K562 (cell line): ENCODE data around the gene NRF1. TPM values are rescaled to one million over a fixed set of nuclear protein-coding genes. Genes with fewer than 3 reads are reported as not detected.
A peak's percentile ranks its signal among the peaks of the same experiment; 100 is the strongest.

Source experiments
- ATAC-seq: fragments of 200-7000 bp; cut with Tn5 transposase; 3 replicates; pipeline ENCODE4 v1.9.1; 2020; ENCODE audit warnings: moderate library complexity
- BruUV-seq: library from RNA; stranded (reverse); fragments of 400-500 nt; replicated peaks from 2 replicates; lab custom pipeline; 2021; lab: Mats Ljungman, UMichigan
- CTCF ChIA-PET: fragments of 300-600 bp; formaldehyde crosslinking; extraction: SDS; loops from one replicate; lab custom pipeline; 2021; ENCODE audit warnings: low intra/inter-chr PET ratio; lab: Yijun Ruan, JAX
- POLR2A ChIA-PET: fragments of 300-600, 350-650 bp; sonication (Branson Sonifier 250); formaldehyde crosslinking; extraction: SDS; loops from one replicate; lab custom pipeline; 2021; ENCODE audit warnings: antibody characterized with exemption, inconsistent platforms; lab: Yijun Ruan, JAX
- DNase-seq, 4 experiments: peaks; one replicate each; pipeline versions ENCODE4 v3.0.0 to v3.0.0-alpha.2; 2011 to 2018; ENCODE audit warnings: low spot score in 3 of 4, mixed read lengths in 3 of 4; ENCODE audit errors: extremely low read depth in 1 of 4
- FAIRE-seq: peaks from 2 replicates; lab custom pipeline; 2011; peaks lifted over from hg19 to GRCh38; lab: Jason Lieb, UNC
- H2AFZ ChIP-seq: 2 replicates; pipeline ENCODE4 v1.6.0; 2011; ENCODE audit warnings: low read depth, low read length, control low read depth, inconsistent platforms
- H3K27ac ChIP-seq: fragments of 200-600 bp; 3 replicates; pipeline ENCODE4 v1.8.0; 2011; ENCODE audit warnings: low read depth, mild to moderate bottlenecking, control low read depth, inconsistent platforms, low read length, moderate library complexity, mixed read lengths; ENCODE audit errors: extremely low read depth
- H3K27me3 ChIP-seq, 2 experiments: fragments of 300-600 bp in 1 of 2; 2 replicates in 1 of 2; 3 replicates in 1 of 2; pipeline versions ENCODE4 v1.6.0 to v1.8.0; 2011; ENCODE audit warnings: inconsistent platforms in 2 of 2, low read length in 2 of 2, mild to moderate bottlenecking in 1 of 2, mixed read lengths in 1 of 2, moderate library complexity in 1 of 2; ENCODE audit not compliant: control insufficient read depth in 2 of 2, insufficient read depth in 2 of 2
- H3K36me3 ChIP-seq: fragments of 300-600 bp; 3 replicates; pipeline ENCODE4 v1.8.0; 2011; ENCODE audit warnings: mild to moderate bottlenecking, low read length, inconsistent platforms; ENCODE audit not compliant: control insufficient read depth, insufficient read depth
- H3K4me1 ChIP-seq, 2 experiments: fragments of 200-600 bp in 1 of 2; replicated peaks in 1 of 2; 2 replicates in 1 of 2; 3 replicates in 1 of 2; pipeline versions ENCODE4 v1.5.1 to v1.8.0; 2011; ENCODE audit warnings: inconsistent platforms in 2 of 2, low read length in 2 of 2, mild to moderate bottlenecking in 1 of 2, mixed read lengths in 1 of 2, moderate library complexity in 1 of 2; ENCODE audit not compliant: control insufficient read depth in 2 of 2, insufficient read depth in 2 of 2
- H3K4me2 ChIP-seq: 2 replicates; pipeline ENCODE4 v1.6.1; 2011; ENCODE audit warnings: low read length, control low read depth, inconsistent platforms, mixed read lengths; ENCODE audit not compliant: insufficient read depth
- H3K4me3 ChIP-seq: fragments of 200-600 bp; sonication (generic), shearing (Covaris generic); 2 replicates; pipeline ENCODE4 v1.5.1; 2016; ENCODE audit warnings: control low read depth, inconsistent platforms
- H3K79me2 ChIP-seq: fragments of 200-600 bp; 3 replicates; pipeline ENCODE4 v1.8.0; 2011; ENCODE audit warnings: low read length, inconsistent platforms; ENCODE audit not compliant: control insufficient read depth, insufficient read depth
- H3K9ac ChIP-seq, 2 experiments: 2 replicates each; pipeline versions ENCODE4 v1.6.0 to v1.6.1; 2011; ENCODE audit warnings: low read depth in 2 of 2, low read length in 2 of 2, control low read depth in 1 of 2, inconsistent platforms in 1 of 2, mild to moderate bottlenecking in 1 of 2, mixed read lengths in 1 of 2; ENCODE audit not compliant: insufficient read depth in 1 of 2
- H3K9me1 ChIP-seq: one replicate; pipeline ENCODE4 v1.6.0; 2011; ENCODE audit warnings: inconsistent platforms, mild to moderate bottlenecking, low read length, moderate library complexity; ENCODE audit not compliant: control insufficient read depth, insufficient read depth
- H3K9me3 ChIP-seq: replicated peaks from 2 replicates; pipeline ENCODE4 v1.5.1; 2011; ENCODE audit warnings: low read depth, low read length, inconsistent platforms; ENCODE audit not compliant: control insufficient read depth, insufficient read depth
- H4K20me1 ChIP-seq: replicated peaks from 2 replicates; pipeline ENCODE4 v1.6.1; 2011; ENCODE audit warnings: low read length, inconsistent platforms, mixed read lengths; ENCODE audit not compliant: control insufficient read depth, insufficient read depth
- CBX1 ChIP-seq: sonication (generic); IDR thresholded peaks from 2 replicates; pipeline ENCODE4 v1.6.1; 2016; ENCODE audit warnings: antibody characterized with exemption, low read depth, mild to moderate bottlenecking
- CHD1 ChIP-seq: fragments of 200-600 bp; sonication (generic); IDR thresholded peaks from one replicate; pipeline ENCODE4 v1.6.1; 2012; ENCODE audit warnings: mild to moderate bottlenecking, moderate library complexity, low read length, inconsistent platforms
- EHMT2 ChIP-seq: fragments of 450-650 bp; IDR thresholded peaks from 2 replicates; pipeline ENCODE4 v1.6.1; 2018; ENCODE audit warnings: antibody characterized with exemption
- HNRNPH1 ChIP-seq: fragments of 200-400 bp; formaldehyde crosslinking; optimal IDR thresholded peaks from 2 replicates; pipeline ENCODE3; 2017; ENCODE audit warnings: low read depth, mild to moderate bottlenecking, low read length, moderate library complexity
- IRF2 ChIP-seq: sonication (generic); formaldehyde crosslinking; IDR thresholded peaks from 2 replicates; pipeline ENCODE4 v1.8.1; 2022; ENCODE audit warnings: mild to moderate bottlenecking, missing genetic modification reagents
- KLF1 ChIP-seq: fragments of 450-650 bp; IDR thresholded peaks from 2 replicates; pipeline ENCODE4 v1.6.1; 2016; ENCODE audit warnings: missing genetic modification characterization, missing compliant biosample characterization
- MCM3 ChIP-seq: fragments of 450-650 bp; IDR thresholded peaks from 2 replicates; pipeline ENCODE4 v1.6.1; 2016
- MYBL2 ChIP-seq, 2 experiments: fragments of 450-650 bp in 1 of 2; sonication (generic) in 1 of 2; formaldehyde crosslinking in 1 of 2; IDR thresholded peaks; 2 replicates each; pipeline versions ENCODE4 v1.6.1 to v1.8.1; 2017 to 2022; ENCODE audit warnings: borderline replicate concordance in 1 of 2, inconsistent platforms in 1 of 2, low read depth in 1 of 2, mild to moderate bottlenecking in 1 of 2, missing genetic modification reagents in 1 of 2, moderate library complexity in 1 of 2
- TCF7L2 ChIP-seq: fragments of 150-350 bp; IDR thresholded peaks from 2 replicates; pipeline ENCODE4 v1.6.1; 2016; ENCODE audit warnings: low read depth, mild to moderate bottlenecking, low read length, moderate library complexity
- TRIM24 ChIP-seq, 2 experiments: fragments of 450-650 bp; IDR thresholded peaks; 2 replicates each; pipeline ENCODE4 v1.6.1; 2016
- U2AF1 ChIP-seq: fragments of 200-400 bp; formaldehyde crosslinking; optimal IDR thresholded peaks from 2 replicates; pipeline ENCODE3; 2017; ENCODE audit warnings: mild to moderate bottlenecking, low read depth, low read length, moderate library complexity
- ZNF124 ChIP-seq: sonication (generic); formaldehyde crosslinking; IDR thresholded peaks from 2 replicates; pipeline ENCODE4 v1.8.1; 2022; ENCODE audit warnings: missing genetic modification reagents
- WGBS: fragments of 100-300 bp; shearing (Covaris generic); methylation state at CpG from one replicate; pipeline ENCODE4 v1.1.6; 2016; ENCODE audit warnings: low coverage, mixed read lengths; ENCODE audit not compliant: insufficient coverage; ENCODE audit errors: missing lambda C conversion rate; 5-methylcytosine and 5-hydroxymethylcytosine counted together
- in situ Hi-C: fragments of 300-500 bp; cut with MboI; formaldehyde crosslinking; loops from 4 replicates; pipeline ENCODE4 v1.15.0; 2018; ENCODE audit warnings: inconsistent platforms, mixed read lengths
- intact Hi-C: fragments of 100-400 bp; cut with micrococcal nuclease; formaldehyde crosslinking; loops from 2 replicates; pipeline ENCODE4 v1.14.2; 2022
- polyA plus RNA-seq, 8 experiments: library from polyadenylated mRNA; depleted of rRNA in 4 of 8; stranded (reverse) in 5 of 8; unstranded in 3 of 8; fragments of >200 nt; fragmentation: Nextera tagmentation in 2 of 8; fragmentation: Illumina TruSeq in 1 of 8; extraction: Ambion mirVana in 2 of 8; extraction: Trizol in 1 of 8; gene quantifications; 2 replicates each; pipeline versions ENCODE4 v1.2.1 to v1.2.3, GENCODE V29; 2011 to 2014; ENCODE audit warnings: inconsistent platforms in 1 of 8, missing spikeins in 1 of 8
- total RNA-seq, 7 experiments: library from RNA; depleted of rRNA in 6 of 7; stranded (reverse); fragments of >200 nt in 6 of 7; fragmentation: Illumina TruSeq in 2 of 7; extraction: Trizol in 2 of 7; gene quantifications; 2 replicates each; pipeline versions ENCODE4 v1.2.1 to v1.2.3, GENCODE V29; 2011 to 2021; ENCODE audit warnings: low replicate concordance in 1 of 7
- TF ChIP-seq, protein P1 (sequence below): sonication (generic); formaldehyde crosslinking; IDR thresholded peaks from 2 replicates; pipeline ENCODE4 v1.8.0; 2022; ENCODE audit warnings: mild to moderate bottlenecking, missing genetic modification reagents
- TF ChIP-seq, protein P2 (sequence below): sonication (generic); formaldehyde crosslinking; IDR thresholded peaks from 2 replicates; pipeline ENCODE4 v1.8.0; 2022; ENCODE audit warnings: missing genetic modification reagents, mild to moderate bottlenecking, moderate library complexity, borderline replicate concordance
- TF ChIP-seq, protein P3 (sequence below): fragments of 250-450 bp; sonication (Bioruptor Pico); IDR thresholded peaks from 2 replicates; pipeline ENCODE4 v1.4.0; 2020

NRF1 gene
- total and polyA plus RNA-seq, 9 of the 15 experiments (the other 6 are each of a cell fraction or from before 2014, with no cell fraction given): 8.6 to 28.8 (median 20.3) TPM

DNA sequence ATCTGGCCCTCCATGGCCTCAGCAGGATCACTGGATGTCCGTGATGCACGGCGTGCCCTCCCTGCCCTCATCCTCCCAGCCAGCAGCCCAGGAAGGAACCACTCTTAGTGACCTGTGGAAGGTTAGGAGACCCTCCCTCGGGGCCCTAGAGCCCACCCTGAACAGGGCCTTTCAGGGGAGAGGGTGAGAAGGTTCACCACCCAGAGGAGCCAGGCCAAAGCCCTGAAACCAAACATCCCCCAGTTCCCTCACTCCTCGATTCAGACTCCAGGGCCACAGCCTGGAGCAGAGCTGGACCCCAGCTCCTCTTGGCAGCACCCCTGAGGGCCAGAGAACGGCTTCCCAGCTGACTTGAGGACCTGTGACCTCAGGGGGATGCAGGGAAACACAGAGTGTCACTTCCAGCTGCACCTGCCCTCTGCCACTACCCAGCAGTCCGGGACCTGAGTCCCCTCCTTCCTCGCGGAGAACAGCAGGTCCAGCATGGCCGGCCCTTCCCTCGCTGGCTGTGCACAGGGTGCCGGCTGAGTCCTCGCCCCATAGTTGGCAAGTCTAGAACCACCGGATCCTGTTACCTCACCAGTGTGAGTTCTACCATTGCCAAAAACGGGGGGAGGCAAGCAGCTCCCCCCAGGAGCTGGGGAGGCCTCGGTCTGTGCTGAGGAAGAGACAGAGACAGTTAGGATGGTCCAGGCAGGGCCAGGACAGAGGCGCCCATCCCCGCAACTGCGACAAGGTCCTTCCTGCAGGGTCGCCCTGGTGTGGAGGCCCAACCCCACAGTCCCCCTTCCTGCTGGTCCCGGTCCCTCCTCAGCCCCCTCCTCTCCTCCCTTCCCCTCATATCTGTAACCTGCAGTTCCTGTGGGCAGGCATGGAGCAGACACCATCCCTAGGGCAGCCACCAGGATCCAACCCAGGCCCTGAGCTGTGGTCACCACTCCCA, 158.6 kb downstream of the NRF1 start:
- Histone ChIP-seq H2AFZ (peak overlapping the region; percentile 96; the same call in 1 of the 2 replicates), H4K20me1 (no peaks in the 10 kb centered on the region; the same call in 1 of the 2 replicates), H3K9ac (peak overlapping the region; percentile 79 to 83; a peak in 3 of 4 replicates), H3K36me3 (peaks cover 12% of the 10 kb centered on the region; the same call in 2 of the 3 replicates), H3K27me3 (no peaks in the 10 kb centered on the region), H3K79me2 (peaks cover 14% of the 10 kb centered on the region), H3K4me3 (no peak overlapping the region), H3K27ac (peak overlapping the region; percentile 81; the same call in 2 of the 3 replicates), H3K4me1 (peaks cover 39 to 90% of the 10 kb centered on the region in 2 experiments), H3K9me3 (no peaks in the 10 kb centered on the region), H3K4me2 (peak overlapping the region; percentile 95; the same call in 1 of the 2 replicates), H3K9me1 (no peaks in the 10 kb centered on the region)
- in situ Hi-C loops (no loop called here), intact Hi-C loops (no loop called here)
- DNase-seq (no peak), ATAC-seq (no peak), FAIRE-seq (peak; percentile 19)
- CTCF ChIA-PET: no interaction called here
- POLR2A ChIA-PET: interaction anchor here (1.0 to 1.6 kb wide), 4 partner anchors 8 to 49 kb away, joined by 3 to 6 read pairs (median 5); no protein-coding TSS in a partner anchor
- 72% methylated on average over 19 of the region's 21 CpGs for WGBS
- BruUV-seq: no TSS peak
- TF ChIP-seq, protein P1, sequence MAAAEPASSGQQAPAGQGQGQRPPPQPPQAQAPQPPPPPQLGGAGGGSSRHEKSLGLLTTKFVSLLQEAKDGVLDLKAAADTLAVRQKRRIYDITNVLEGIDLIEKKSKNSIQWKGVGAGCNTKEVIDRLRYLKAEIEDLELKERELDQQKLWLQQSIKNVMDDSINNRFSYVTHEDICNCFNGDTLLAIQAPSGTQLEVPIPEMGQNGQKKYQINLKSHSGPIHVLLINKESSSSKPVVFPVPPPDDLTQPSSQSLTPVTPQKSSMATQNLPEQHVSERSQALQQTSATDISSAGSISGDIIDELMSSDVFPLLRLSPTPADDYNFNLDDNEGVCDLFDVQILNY (CRISPR knock-in tag): 0 out of 2 replicates have a peak, but pooled peaks have one; percentile 1
- TF ChIP-seq, protein P2, sequence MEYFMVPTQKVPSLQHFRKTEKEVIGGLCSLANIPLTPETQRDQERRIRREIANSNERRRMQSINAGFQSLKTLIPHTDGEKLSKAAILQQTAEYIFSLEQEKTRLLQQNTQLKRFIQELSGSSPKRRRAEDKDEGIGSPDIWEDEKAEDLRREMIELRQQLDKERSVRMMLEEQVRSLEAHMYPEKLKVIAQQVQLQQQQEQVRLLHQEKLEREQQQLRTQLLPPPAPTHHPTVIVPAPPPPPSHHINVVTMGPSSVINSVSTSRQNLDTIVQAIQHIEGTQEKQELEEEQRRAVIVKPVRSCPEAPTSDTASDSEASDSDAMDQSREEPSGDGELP (CRISPR knock-in tag): peak; percentile 37; the same call in 1 of the 2 replicates
- TF ChIP-seq MYBL2 (IDR thresholded peaks at IDR 0.05; ENCODE audit: low read depth) (no peak), MYBL2 (CRISPR knock-in tag; IDR thresholded peaks at IDR 0.05; ENCODE audit: borderline replicate concordance) (0 out of 2 replicates have a peak, but pooled peaks have one; percentile 27), EHMT2 (no peak), IRF2 (CRISPR knock-in tag) (peak; percentile 15; the same call in 1 of the 2 replicates), TCF7L2 (no peak), CHD1 (peak; percentile 29), U2AF1 (no peak), HNRNPH1 (no peak), KLF1 (tag) (no peak), CBX1 (no peak), TRIM24 (IDR thresholded peaks at IDR 0.05) (no peak), ZNF124 (CRISPR knock-in tag) (0 out of 2 replicates have a peak, but pooled peaks have one; percentile 30), MCM3 (no peak)
- TF ChIP-seq, protein P3, sequence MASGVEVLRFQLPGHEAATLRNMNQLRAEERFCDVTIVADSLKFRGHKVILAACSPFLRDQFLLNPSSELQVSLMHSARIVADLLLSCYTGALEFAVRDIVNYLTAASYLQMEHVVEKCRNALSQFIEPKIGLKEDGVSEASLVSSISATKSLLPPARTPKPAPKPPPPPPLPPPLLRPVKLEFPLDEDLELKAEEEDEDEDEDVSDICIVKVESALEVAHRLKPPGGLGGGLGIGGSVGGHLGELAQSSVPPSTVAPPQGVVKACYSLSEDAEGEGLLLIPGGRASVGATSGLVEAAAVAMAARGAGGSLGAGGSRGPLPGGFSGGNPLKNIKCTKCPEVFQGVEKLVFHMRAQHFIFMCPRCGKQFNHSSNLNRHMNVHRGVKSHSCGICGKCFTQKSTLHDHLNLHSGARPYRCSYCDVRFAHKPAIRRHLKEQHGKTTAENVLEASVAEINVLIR: no peak
